ENCODE results near the gene UNG. TPM values are rescaled to one million over a fixed set of nuclear protein-coding genes. Genes with fewer than 3 reads are reported as not detected.

UNG gene
- total and polyA plus RNA-seq, 2 of the 4 experiments (the other 2 are of a cell fraction) = 13.3 to 16.0 TPM

DNA sequence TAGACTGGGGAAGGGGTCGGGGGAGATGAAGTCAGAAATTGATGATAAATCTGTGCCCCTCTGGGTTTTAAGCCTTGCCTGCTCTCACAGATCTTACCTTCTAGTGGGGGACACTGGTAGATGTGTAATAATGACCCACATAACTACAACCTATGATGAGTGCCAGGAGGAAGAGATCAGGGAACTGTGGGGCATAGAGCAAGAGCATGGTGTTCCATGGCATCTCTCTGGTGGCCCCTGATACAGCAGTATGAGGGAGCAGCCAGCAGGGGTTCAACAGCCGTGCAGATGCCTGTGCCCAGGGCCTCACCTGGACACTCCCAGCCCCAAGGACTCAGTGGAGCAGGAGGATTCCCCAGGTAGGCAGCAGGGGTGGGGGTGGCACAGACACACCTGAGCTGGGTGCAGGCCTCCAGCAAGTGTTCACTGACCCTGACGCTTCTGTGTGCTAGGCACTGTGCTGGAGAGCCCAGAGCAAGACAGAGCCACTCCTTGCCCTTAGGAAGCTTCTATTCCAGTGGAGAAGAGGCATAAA is 24.0 kb downstream of the UNG start:
- Histone ChIP-seq H4K8ac (ENCODE audit: low read depth in 2 of 2, low read length in 2 of 2) (no peak overlapping the region), H3K23ac (ENCODE audit: low read depth, low read length) (no peak overlapping the region), H4K91ac (ENCODE audit: insufficient read depth, low read depth, low read length) (no peak overlapping the region), H3K14ac (replicated peaks; ENCODE audit: low read depth, low read length) (no peak overlapping the region), H3K9me1 (ENCODE audit: insufficient read depth, low read length) (no peaks in the 10 kb centered on the region), H3K56ac (ENCODE audit: extremely low read depth, insufficient read depth, low read length) (no peak overlapping the region), H3K4me3 (ENCODE audit: insufficient read depth, low read depth, low read length) (no peak overlapping the region), H2AK9ac (replicated peaks; ENCODE audit: low read depth, low read length, poor library complexity) (no peak overlapping the region), H2BK20ac (ENCODE audit: low read depth, low read length) (no peak overlapping the region), H3K4ac (ENCODE audit: low read depth, low read length) (no peak overlapping the region), H2AK5ac (ENCODE audit: low read depth, low read length) (no peak overlapping the region), H3K9me3 (ENCODE audit: control insufficient read depth, insufficient read depth, low read length) (no peaks in the 10 kb centered on the region), H3K18ac (ENCODE audit: low read depth, low read length) (no peak overlapping the region), H3K4me1 (ENCODE audit: control insufficient read depth, insufficient read depth, low read length) (no peaks in the 10 kb centered on the region), H3K27me3 (ENCODE audit: control insufficient read depth, insufficient read depth, low read length) (0 out of 2 replicates have a peak, but pooled peaks cover 2% of the 10 kb centered on the region), H2BK15ac (ENCODE audit: low read depth, low read length) (no peak overlapping the region), H3K27ac (ENCODE audit: insufficient read depth, low read length) (no peak overlapping the region), H4K20me1 (ENCODE audit: insufficient read depth, low read length) (no peaks in the 10 kb centered on the region), H3K4me2 (ENCODE audit: low read depth, low read length) (no peak overlapping the region), H2AFZ (replicated peaks; ENCODE audit: low read length, poor library complexity) (no peak overlapping the region), H2BK5ac (ENCODE audit: low read depth, low read length, poor library complexity, severe bottlenecking) (no peak overlapping the region), H4K5ac (ENCODE audit: low read depth, low read length) (no peak overlapping the region), H3K9ac (ENCODE audit: low read depth, low read length) (no peak overlapping the region), H3K79me1 (ENCODE audit: low read depth in 1 of 2, low read length in 2 of 2) (no peaks in the 10 kb centered on the region), H3K36me3 (ENCODE audit: control insufficient read depth, insufficient read depth, low read length) (no peaks in the 10 kb centered on the region), H2BK120ac (ENCODE audit: low read depth, low read length) (no peak overlapping the region)
- ChIA-PET CTCF (interaction anchor here (0.9 to 1.5 kb wide), 3 partner anchors 10 to 272 kb away, joined by 3 to 4 read pairs (median 3); no protein-coding TSS in a partner anchor), POLR2A (ENCODE audit: unreplicated experiment) (no interaction called here)
- no CpG with 5 or more reads among the region's 3 CpGs for WGBS, 2 experiments (ENCODE audit: extremely low coverage in 2 of 2, insufficient read length in 1 of 2)
- TF ChIP-seq CEBPB (IDR thresholded peaks at IDR 0.05; ENCODE audit: low read depth, low read length) = no peak
- TF ChIP-seq ELK1 (IDR thresholded peaks at IDR 0.05; ENCODE audit: borderline replicate concordance, low read depth, low read length) = no peak
- no peak for TF ChIP-seq SMC3 (IDR thresholded peaks at IDR 0.05; ENCODE audit: low read depth, low read length)
- no peak for TF ChIP-seq RCOR1 (IDR thresholded peaks at IDR 0.05; ENCODE audit: insufficient replicate concordance, low read length)
- no peak for TF ChIP-seq NFE2L2 (IDR thresholded peaks at IDR 0.05; ENCODE audit: low read depth, low read length)
- no peak for TF ChIP-seq RAD21 (IDR thresholded peaks at IDR 0.05; ENCODE audit: low read length)
- TF ChIP-seq BHLHE40 (IDR thresholded peaks at IDR 0.05; ENCODE audit: low read depth, low read length) = no peak
- ATAC-seq (ENCODE audit: low read depth) = no peak
- intact Hi-C loops (cut with micrococcal nuclease) = no loop called here
- no peak for DNase-seq
- in situ Hi-C loops (cut with MboI; ENCODE audit: low sequenced_read_pairs) = no loop called here
- no TSS peak for BruUV-seq (replicated peaks)
- dilution Hi-C loops (cut with HindIII; ENCODE audit: low sequenced_read_pairs, unreplicated experiment) = no loop called here
